SH-SY5Y (cell line): ENCODE measurements around the gene CHN2.

ENCODE experiments used
- GATA2 ChIP-seq: IDR thresholded peaks from 2 replicates; pipeline ENCODE4 v1.6.1; 2011; ENCODE audit warnings: mild to moderate bottlenecking, low read depth, low read length
- GATA3 ChIP-seq: IDR thresholded peaks from 2 replicates; pipeline ENCODE4 v1.6.1; 2011; ENCODE audit warnings: low read depth, mild to moderate bottlenecking, low read length, moderate library complexity

CHN2 gene

DNA sequence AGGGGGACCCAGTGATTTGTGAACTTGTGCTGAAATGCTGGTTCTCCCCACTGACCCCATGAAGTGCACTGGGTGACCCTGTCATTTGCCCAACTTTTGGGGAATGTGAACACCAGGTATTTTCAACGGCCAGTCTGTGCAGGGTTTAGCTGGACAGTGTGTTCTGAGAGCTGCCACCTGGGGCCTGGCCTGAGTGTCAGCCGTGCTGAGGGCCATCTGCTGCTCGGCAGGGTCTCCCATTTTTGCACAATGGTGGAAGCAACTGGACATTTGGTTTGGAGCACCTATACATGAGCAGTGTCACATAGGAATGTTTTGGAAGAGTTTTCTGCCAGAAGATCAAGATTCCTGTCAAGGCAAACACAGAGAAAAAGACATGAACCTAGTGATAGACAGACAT lies 5.2 kb downstream of the CHN2 start:
- TF ChIP-seq GATA2 (no peak), GATA3 (no peak)

DNA sequence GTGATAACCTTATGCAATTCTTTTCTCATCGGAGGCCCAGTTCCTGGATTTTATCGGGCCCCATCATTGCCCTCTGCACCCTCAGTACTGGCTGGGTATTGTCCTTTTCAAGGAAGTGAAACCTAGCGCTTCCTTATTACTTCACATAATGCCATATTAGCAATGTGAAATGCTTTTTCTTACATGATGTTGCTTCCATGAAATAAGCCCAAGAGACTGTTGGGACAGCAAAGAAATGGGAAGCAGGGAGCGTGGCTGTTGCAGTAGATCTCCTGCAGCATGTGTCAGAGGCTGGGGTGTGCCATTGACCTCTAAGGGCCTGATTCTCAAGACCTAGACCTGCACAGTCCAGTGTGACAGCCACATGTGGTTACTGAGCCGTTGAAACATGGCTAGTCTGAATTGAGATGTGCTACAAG lies 8.1 kb downstream of the CHN2 start:
- TF ChIP-seq GATA2 (no peak), GATA3 (no peak)

DNA sequence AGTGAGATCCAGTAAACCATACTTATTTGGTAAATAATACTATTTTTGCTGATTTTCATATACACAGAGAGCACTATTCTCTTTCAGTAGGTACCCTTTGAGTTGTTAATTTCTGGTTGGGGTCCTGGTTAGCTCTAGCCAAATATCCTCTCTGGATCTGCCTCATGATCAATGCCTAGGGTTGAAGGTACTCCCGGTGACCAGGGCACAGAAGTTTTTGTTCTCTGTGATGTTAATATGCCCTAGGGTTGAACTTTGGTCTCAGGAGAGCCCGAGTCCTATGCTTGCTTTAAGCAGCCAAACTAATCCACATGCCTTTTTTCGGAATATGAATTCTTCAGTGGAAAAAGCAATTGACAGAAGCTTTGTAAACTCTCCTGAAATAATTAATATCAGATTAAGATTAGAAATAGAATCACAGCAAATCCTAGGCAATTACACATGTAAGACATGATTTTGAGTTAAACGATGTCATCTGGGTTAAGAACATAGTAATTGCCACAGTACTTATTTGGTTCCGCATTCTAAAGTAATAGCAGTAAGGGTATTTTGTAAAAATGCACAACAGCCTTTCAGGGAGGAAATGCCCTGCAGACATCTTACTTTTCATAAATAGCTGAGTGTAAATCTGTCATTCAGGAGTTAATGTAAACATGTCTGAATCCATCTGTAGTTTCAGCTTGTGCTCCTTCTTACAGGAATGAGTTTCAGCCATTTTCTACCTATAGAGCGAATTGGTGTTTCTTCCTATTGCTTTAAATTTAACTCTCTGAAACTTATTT lies 10.1 kb downstream of the CHN2 start:
- TF ChIP-seq GATA3 (no peak), GATA2 (no peak)

- TF ChIP-seq GATA2 (no peak), GATA3 (no peak)
These were observed 12.7 kb downstream of the CHN2 start for GRCh38 chr7:29207162-29207801.

DNA sequence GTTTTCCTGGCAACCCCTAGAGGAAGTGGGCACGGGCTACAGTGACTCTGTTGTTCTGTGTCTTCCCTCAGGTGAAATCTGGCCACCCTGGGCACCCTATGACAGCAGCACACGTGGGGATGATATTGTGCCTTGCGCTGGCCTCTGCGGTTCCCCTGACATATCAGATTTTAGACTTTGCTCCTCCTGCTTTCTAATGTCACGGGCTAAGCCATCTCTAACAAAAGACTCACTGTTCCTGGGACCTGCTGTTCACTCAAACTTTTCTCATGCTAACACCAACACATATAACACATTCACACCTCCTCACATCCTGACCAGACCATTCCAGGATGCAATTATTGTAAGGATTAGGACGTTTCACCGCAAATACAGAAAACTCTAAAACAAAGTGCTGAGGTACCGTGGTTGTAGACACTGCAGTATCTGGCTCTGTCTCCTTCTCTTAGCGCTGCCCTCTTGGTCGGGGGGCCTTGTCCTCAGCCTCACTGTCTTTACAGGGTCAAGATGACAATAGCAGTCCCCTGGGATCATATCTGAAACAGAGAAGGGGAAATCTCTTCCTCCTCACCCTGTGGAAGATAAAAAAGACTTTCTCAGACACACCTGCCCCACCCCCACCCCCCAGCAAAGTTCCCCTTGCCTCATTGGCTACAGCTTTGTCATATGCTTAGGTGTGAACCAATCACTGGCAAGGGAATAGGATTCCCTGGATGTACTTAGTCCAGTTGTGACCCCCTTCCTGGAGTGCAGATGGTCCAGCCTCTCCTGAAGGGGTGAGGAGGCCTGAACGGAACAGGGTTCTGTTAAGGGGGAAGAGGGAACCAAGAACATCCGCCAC lies 14.1 kb downstream of the CHN2 start:
- no peak for TF ChIP-seq GATA3

DNA sequence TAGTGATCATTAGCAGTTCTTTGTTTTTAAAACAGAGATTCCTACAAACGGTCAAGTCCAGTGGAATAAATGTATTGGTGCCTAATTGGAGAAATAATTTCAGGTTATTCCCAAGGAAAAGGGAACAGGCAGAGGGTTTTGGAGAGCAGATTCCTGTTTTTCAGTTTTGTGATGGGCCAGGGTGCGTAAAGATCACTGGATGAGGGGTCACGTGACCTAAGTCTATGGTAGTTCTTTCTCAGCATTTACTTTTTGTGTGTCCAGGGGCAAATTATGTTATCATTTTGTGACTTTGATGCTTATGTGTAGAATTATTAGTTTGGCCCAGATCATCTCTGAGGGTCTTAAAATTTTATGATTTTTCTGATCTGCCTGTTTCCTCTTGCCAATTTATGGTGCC lies 15.2 kb downstream of the CHN2 start:
- TF ChIP-seq GATA2 (no peak), GATA3 (no peak)

DNA sequence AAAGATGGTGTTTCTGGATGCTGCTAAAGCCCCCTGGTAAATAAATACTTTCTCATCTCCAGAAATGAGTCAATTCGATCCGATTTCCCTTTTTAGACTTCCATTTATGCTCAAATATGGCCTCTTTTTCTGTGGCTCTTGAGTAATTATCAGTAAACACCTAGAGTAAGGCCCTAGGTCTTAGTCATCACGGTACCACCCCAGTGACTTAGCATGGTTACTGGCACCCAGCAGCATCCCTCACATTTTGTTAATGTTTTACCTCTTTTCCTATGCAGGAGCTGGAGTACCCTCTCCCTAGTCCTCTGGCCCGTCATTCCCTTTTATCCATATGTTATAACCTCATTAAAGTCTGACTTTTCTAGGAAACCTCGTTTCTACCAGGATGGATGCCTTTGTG lies 19.5 kb downstream of the CHN2 start:
- TF ChIP-seq GATA2 (no peak), GATA3 (no peak)

- TF ChIP-seq GATA2, result no peak
- TF ChIP-seq GATA3, result no peak
These were observed 20.2 kb downstream of the CHN2 start for GRCh38 chr7:29214816-29215215.

DNA sequence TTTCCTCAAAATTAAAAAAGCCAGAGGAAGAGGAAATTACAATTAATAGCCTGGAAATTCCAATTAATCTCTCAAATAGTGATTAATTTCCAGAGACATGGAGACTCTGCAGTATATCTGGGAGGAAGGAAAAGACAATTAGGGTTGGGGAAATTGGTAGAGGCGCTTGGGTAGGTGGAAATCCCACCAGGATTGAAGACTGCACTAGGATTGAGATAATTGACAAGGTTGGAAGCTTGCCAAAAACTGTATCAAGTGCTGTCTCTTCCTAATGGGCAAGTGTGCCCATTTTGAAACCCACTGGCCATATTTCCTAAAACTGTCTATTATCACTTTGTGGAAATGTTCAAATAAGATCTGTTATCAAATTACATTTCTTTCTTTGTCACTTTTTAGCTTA lies 21.6 kb downstream of the CHN2 start:
- TF ChIP-seq GATA3 (no peak), GATA2 (no peak)

DNA sequence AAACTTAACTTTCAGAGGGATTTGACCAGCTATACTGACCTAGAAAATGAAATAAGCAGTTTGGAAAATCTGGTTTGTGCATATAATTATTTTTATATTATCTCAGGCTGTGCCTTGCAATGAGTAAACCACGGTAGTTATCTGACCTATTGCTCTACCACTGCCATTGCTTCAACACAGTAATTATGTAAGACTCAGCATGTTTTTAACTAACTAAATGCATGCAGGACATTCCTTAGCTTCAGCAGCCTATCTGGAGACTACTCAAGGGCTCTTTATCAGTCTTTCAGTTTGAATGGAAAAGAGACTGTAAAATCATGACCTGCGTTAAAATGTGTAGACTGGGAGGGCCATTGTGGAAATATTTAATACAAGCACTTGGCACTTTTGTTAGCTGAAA lies 22.5 kb downstream of the CHN2 start:
- TF ChIP-seq GATA2, result no peak
- no peak for TF ChIP-seq GATA3

DNA sequence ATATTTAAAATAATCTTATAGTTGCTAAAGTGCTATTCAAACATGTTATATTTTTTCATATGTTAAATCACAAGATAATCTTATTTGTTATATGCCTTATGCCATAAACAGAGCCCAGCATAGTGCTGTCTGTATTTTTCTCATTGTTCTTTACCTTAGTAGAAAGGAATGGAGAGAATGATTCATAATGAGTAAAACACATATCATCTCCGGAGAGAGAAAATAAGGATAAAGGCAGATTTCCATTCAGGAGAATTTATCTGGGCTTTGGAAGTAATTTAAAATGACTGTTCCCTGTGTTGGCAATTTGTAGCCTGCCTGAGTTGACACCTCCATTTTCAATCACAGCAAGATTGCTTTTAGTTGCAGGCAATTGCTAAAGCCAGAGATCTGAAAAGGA lies 30.2 kb downstream of the CHN2 start:
- TF ChIP-seq GATA2 (no peak), GATA3 (no peak)

- TF ChIP-seq GATA3, result no peak
- no peak for TF ChIP-seq GATA2
These were observed 33.9 kb downstream of the CHN2 start for GRCh38 chr7:29228289-29229011.

- TF ChIP-seq GATA2 (no peak), GATA3 (no peak)
These were observed 34.5 kb downstream of the CHN2 start for GRCh38 chr7:29229066-29229465.

- TF ChIP-seq GATA2 (no peak), GATA3 (no peak)
These were observed 35.4 kb downstream of the CHN2 start for GRCh38 chr7:29229946-29230345.
